ENCODE results near the gene NMT2.

Gene NMT2

DNA sequence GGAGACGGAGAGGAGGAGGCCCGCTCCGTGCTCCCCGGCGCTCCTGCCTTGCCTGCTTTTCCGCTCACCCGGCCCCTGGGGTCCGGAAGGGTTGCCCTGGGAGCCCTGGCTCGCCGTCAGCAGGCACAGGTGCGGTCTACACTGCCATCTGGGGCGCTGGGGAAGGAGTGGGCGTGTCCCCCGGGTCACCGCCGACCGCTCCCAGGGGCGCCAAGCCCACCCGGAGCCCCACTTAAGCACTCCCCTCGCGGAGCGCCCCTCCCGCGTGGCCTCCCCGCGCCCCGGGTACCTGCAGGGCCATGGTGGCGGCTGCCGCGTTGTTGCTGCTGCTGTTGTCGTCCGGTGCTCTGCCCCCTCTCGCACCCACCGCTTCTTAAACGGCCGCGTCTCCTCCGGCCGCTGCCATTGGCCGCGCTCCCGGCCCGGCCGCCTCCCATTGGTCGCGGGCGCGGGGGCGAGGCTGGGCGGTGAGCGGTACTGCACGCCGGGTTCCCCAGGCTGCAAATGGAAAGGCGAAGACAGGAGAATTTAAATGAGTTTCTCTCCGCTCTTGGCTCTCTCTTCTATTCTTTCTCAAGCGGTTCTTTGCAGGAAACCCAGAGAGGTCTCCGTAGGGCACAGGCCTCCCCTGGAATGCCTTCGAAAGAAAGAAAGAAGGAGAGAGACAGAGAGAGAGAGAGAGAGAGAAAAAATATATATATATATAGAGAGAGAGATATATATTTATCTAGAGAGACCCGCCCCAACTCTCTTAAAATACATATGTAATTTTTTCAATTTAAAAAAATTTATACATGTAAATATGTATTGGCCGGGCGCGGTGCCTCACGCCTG, 79.8 kb downstream of the NMT2 start, which contains the start of gene ACBD7:
Gene ACBD7 (minus strand): TSS at position 349 of the 834 bp plus-strand sequence. CDS start 48 bp downstream, at position 301.
- DNase-seq: peak; percentile 60

DNA sequence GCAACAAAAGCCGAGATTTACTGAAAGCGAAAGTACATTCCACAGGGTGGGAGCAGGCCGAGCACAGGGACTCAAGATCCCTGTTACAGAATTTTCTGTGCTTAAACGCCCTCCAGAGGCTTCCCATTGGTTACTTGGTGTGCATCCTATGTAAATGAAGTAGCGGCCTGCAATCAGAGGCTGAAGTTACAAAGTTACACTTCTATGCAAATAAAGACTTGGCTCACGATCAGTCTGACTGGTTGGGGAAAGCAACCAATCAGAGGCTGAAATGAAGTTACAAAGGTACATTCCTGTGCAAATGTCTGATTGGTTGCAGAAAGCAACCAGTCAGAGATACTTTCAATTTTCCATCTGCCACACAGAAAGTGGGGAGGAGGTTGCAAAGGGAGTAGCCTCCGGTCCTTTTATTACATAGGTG, 84.0 kb downstream of the NMT2 start:
- DNase-seq: no peak

DNA sequence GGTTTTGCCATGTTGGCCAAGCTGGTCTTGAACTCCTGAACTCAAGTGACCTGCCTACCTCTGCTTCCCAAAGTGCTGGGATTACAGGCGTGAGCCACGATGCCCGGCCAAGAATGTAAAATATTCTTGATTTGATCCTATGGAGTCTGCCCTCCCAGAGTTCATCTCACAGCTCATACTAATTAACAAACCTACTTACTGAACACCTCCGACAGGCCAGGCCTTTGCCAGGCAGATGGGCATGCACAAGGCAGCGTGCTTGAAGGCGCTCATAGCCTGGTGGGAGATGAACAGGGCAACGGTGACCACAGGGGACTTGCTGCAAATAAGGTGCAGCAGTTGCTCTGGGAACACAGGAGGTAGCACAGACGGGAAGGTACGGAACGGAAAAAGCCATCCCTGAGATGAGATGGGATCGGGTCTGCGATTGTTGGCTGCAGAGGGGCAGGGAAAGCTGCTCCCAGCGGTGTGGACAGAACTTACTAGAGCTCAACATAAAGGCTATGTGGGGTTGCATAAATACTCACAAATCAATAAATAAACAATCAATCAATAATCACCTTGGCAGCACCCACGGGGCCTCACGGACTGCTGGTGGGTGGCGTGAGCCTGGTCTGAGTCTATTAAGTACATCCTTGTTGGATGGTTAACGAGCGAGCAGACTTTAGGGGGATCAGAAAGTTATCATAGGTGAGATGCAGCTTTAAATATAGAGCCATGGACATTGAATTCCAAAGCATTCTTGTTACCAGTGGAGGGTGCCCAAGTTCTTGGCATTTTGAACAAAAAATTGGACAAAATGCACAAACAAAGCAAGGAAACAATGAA, 84.6 kb downstream of the NMT2 start:
- no peak for DNase-seq

DNA sequence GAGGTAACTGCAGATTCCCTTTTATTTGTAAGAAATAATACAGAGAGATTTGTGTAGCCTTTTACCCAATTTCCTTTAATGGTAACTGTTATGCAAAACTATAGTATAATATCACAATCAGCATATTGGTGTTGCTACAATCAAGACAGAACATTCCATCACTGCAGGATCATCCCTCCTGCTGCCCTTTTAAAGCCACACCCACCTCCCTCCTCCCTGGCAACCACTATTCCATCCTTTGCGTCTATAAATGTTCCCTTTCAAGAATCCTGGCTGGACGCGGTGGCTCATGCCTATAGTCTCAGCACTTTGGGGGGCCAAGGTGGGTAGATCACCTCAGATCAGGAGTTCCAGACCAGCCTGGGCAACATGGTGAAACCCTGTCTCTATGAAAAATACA, 93.1 kb downstream of the NMT2 start:
- no peak for DNase-seq

DNA sequence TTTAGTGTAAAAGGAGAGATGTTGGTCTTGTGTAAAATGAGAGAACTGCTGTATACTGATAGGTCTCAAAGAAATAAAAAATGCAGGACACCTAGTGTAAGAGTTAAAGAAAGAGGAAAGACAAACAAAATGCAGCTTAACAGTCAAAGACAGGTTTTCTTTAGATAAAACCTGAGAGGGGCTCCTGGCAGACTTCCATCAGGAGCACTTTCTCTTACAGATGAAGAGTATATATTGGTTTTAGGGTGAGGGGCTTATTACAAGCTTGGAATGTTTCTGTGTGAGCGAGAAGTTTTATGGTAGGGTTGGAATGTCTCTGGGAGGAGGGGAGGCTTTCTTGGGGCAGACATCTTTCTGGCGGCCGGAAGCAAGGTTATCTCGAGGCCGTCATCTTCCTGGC, 96.1 kb downstream of the NMT2 start:
- DNase-seq: no peak

DNA sequence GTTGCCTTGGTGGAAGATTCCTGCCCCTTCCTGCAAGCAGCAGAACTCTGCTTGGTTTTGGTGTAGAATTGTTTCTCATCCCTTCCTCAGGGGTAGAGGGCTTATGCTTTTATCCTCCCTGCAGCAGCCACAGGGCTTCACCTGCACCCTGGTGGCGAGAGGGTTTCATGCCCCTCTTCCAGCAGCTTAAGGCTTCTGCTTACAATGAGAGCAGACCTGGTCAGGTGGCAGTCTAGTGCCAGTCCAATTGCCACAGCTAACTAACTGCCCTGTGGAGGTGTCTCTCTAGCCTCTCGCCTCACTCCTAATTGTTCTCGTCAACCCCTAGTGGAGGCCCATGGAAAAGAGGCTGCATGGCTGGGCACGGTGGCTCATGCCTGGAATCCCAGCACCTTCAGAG, 99.3 kb downstream of the NMT2 start:
- no peak for DNase-seq

DNA sequence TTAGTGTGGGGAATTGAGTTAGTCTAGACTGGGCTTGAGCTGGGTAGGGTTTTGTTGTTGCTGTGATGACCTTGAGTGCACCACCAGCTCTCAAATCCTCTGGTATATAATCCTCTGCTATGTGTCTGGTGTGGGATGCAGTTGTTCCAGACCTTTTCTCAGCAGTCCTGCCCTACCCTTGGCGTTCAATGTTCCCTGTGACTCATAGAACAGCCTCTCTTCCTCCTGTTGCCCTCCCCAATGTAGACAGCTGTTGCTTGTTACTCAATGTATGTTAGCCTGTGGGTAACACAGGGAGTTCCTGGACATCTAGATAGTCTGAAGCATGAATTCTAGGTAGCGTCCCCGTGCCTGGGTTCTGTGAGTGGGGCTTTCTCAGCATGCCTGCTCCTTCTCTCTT, 99.7 kb downstream of the NMT2 start:
- no peak for DNase-seq

DNA sequence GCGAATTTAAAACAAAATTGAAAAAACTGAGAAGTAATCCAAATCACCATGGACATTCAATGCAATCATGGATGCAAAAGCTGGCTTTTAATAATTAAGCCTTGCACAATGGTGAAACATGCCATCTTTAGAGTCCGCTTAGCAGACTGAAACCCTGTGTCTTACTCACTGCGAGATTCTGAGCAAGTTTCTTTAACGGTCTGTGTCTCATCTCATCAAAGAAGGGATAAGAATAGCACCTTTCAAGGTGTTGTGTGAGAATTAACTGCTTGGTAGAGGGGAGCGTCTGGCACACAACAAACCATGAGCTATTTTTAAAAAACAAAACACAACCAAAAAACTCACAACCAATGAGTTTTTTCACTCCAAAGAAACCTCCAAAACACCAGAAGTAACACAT, 101.3 kb downstream of the NMT2 start:
- DNase-seq: no peak

DNA sequence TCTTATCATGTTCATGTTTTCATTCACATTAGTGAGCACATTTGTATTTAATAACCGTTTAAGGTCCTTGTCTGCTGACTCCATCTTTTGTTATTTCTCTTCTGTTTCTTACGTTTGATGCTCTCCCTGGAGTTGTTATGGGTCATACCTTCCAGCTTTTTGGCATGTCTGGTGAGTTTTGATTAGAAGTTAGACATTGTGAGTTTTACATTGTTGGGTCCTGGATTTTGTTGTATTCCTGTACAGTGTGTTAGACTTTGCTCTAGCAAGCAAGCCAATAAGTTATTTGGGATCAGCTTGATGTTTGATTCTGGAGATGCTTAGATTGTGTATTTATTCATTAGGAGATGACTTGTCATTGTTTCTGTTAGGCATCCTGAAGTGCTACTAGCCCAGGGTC, 107.9 kb downstream of the NMT2 start:
- DNase-seq: no peak

DNA sequence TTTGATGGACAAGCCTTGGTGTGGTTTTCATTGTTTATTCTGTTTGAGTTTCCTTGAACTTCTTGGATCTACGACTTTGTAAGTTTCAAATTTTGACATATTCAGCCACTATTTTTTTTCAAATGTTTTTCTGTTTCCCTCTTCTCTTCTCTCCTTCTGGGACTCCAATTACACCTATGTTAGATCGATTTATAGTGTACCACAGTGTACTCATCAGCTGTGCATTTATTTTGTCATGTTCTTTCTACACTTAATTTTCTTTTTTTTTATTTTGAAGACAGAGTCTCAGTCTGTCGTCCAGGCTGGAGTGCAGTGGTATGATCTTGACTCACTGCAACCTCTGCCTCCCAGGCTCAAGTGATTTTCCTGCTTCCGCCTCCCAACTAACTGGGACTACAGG, 108.6 kb downstream of the NMT2 start:
- no peak for DNase-seq

DNA sequence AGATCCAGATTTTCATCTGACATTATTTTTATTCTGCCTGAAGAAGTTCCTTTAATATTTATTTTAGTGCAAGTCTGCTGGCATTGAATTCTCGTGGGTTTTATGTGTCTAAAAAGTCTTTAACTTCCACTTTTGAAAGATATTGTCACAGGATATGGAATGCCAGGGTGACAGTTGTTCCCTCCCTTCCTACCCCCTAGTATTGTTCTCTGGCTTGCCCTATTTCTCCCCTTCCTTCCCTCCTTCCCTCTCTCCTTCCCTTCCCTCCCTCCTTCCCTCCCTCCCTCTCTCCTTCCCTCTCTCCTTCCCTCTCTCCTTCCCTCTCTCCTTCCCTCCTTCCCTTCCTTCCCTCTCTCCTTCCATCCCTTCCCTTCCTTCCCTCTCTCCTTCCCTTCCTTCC, 109.8 kb downstream of the NMT2 start:
- DNase-seq: no peak
